Keratinocyte (primary cell): Measurements from ENCODE around the gene GRB10.

ENCODE experiments used
- CTCF ChIP-seq, 3 experiments: IDR thresholded peaks in 1 of 3; conservative IDR thresholded peaks in 1 of 3; optimal IDR thresholded peaks in 1 of 3; 2 replicates in 2 of 3; 3 replicates in 1 of 3; pipeline versions ENCODE3 to v1.5.1; 2011; ENCODE audit warnings: low read length in 3 of 3, mild to moderate bottlenecking in 3 of 3, moderate library complexity in 2 of 3, control low read depth in 1 of 3, inconsistent platforms in 1 of 3; ENCODE audit not compliant: insufficient read depth in 2 of 3; ENCODE audit errors: extremely low read depth in 1 of 3
- EZH2 ChIP-seq: IDR thresholded peaks from one replicate; pipeline ENCODE4 v1.6.1; 2012; ENCODE audit warnings: inconsistent platforms, mild to moderate bottlenecking, low read length, moderate library complexity

GRCh38 chr7:50648076-50648475 lies 134.6 kb downstream of the GRB10 start:
- no peak for TF ChIP-seq CTCF (optimal IDR thresholded peaks at IDR 0.05 in 1 of 3, IDR thresholded peaks at IDR 0.05 in 1 of 3, conservative IDR thresholded peaks at IDR 0.05 in 1 of 3; ENCODE audit: extremely low read depth in 1 of 3, insufficient read depth in 2 of 3, low read length in 3 of 3)
- no peak for TF ChIP-seq EZH2
